ENCODE measurements around the gene NEURL4. TPM values are rescaled to one million over a fixed set of nuclear protein-coding genes. Genes with fewer than 3 reads are reported as not detected.

Gene NEURL4
- total RNA-seq, 1 donor from 2014 or later = 31.9 TPM

DNA sequence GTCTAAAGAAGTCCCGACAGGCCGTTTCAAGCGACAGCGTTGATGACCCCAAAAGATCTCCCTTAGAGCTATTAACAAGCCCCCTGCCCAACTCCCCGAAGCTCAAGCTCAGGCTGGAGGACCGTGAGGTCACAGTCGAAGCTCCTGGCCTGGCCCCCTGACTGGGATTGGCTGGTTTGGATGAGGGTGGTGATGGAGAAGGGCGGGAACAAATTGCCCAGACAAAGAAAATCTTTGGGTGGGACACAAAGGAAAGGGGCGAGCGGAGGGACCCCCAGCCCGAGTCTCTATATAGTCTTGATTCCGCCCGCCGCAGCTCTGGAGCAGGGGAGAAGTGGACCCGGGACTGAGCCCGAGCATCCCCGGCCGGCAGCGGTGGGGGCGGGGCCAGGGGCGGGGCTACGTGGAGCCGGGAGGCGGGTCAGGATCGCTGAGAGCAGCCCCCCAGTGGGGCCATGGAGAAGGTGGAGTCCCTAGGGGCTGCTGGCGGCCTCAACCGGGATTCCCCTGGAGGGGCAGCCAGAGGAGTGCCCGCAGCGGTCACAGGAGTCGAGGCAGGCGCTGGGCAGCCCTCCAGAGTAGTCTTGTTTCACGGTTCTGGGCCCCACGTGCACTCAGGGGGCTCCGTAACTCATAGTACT lies 982 bp upstream of the NEURL4 start:
- intact Hi-C loops (cut with micrococcal nuclease) = no loop called here
- Histone ChIP-seq H3K27me3 (ENCODE audit: low read depth) (peaks cover 18% of the 10 kb centered on the region), H3K4me3 (peak overlapping the region; percentile 94), H3K4me1 (peaks cover 28% of the 10 kb centered on the region), H3K36me3 (peaks cover 15% of the 10 kb centered on the region), H3K9me3 (replicated peaks) (no peaks in the 10 kb centered on the region), H3K27ac (replicated peaks) (peak overlapping the region; percentile 94)
- DNase-seq = peak; percentile 78
- no peak for TF ChIP-seq CTCF (IDR thresholded peaks at IDR 0.05; ENCODE audit: borderline replicate concordance)

GRCh38 chr17:7329374-7329996 lies 350 bp upstream of the NEURL4 start:
- Histone ChIP-seq H3K9me3 (replicated peaks) (no peaks in the 10 kb centered on the region), H3K4me3 (peak overlapping the region; percentile 94), H3K27me3 (ENCODE audit: low read depth) (peaks cover 12% of the 10 kb centered on the region), H3K27ac (replicated peaks) (peak overlapping the region; percentile 94), H3K36me3 (peaks cover 22% of the 10 kb centered on the region), H3K4me1 (peaks cover 28% of the 10 kb centered on the region)
- TF ChIP-seq CTCF (IDR thresholded peaks at IDR 0.05; ENCODE audit: borderline replicate concordance) = peak; percentile 15
- DNase-seq = peak; percentile 99
- intact Hi-C loops (cut with micrococcal nuclease) = no loop called here

DNA sequence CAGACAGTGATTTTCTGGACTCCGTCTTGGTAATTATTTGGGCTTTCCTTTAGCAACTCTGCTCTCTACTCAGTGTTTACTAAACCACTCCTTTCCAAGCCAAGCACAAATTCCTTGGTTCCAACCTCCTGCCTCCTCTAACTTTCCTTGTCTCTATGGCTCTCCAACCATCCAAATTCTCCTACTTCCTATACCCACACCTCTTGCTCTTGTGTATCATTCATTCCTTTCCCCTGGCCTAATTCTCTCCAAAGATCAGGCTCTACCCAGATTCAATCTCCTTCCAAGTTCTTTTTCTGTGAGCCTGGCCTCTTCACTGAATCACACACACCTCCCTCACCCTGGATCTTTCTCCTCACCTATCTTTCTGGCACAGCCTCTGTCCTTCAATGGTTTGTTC lies 1.1 kb downstream of the NEURL4 start:
- Histone ChIP-seq H3K4me3 (peak overlapping the region; percentile 94), H3K4me1 (peaks cover 28% of the 10 kb centered on the region), H3K27ac (replicated peaks) (peak overlapping the region; percentile 94), H3K9me3 (replicated peaks) (no peaks in the 10 kb centered on the region), H3K27me3 (ENCODE audit: low read depth) (no peaks in the 10 kb centered on the region), H3K36me3 (peaks cover 36% of the 10 kb centered on the region)
- intact Hi-C loops (cut with micrococcal nuclease) = no loop called here
- TF ChIP-seq CTCF (IDR thresholded peaks at IDR 0.05; ENCODE audit: borderline replicate concordance) = no peak
- DNase-seq = no peak

- peaks cover 41% of the 10 kb centered on the region for H3K36me3 ChIP-seq
- no peak for DNase-seq
- no peaks in the 10 kb centered on the region for H3K9me3 ChIP-seq (replicated peaks)
- no peak overlapping the region for H3K4me3 ChIP-seq
- H3K27ac ChIP-seq (replicated peaks) = no peak overlapping the region
- intact Hi-C loops (cut with micrococcal nuclease) = no loop called here
- H3K4me1 ChIP-seq = peaks cover 28% of the 10 kb centered on the region
- H3K27me3 ChIP-seq (ENCODE audit: low read depth) = no peaks in the 10 kb centered on the region
- no peak for TF ChIP-seq CTCF (IDR thresholded peaks at IDR 0.05; ENCODE audit: borderline replicate concordance)
Observed at GRCh38 chr17:7327501-7327900, 1.6 kb downstream of the NEURL4 start.

DNA sequence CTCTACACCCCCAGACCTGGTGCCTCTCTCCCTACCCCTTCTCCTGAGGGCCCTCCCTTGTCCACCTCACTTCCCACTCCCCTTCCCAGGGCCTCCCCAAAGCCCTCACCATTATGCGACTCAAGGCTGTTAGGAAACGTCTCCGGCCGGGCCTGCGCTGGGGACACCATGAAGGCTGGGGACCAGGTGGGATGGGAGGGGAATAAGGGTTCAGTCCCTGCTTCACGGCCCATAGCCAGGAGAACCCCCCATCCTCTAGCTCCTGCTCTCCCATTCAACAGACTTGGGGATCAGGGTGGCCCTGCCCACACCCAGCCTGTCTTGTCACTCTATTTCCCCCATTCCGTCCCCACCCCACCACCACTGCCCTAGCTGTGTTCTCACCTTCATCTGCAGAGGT lies 2.1 kb downstream of the NEURL4 start:
- intact Hi-C loops (cut with micrococcal nuclease) = no loop called here
- DNase-seq = no peak

More for the DNA sequence above, 2.1 kb downstream of the NEURL4 start:
- TF ChIP-seq CTCF (IDR thresholded peaks at IDR 0.05; ENCODE audit: borderline replicate concordance) = no peak
- H3K27ac ChIP-seq (replicated peaks) = no peak overlapping the region
- peaks cover 28% of the 10 kb centered on the region for H3K4me1 ChIP-seq
- no peaks in the 10 kb centered on the region for H3K27me3 ChIP-seq (ENCODE audit: low read depth)
- no peaks in the 10 kb centered on the region for H3K9me3 ChIP-seq (replicated peaks)
- H3K36me3 ChIP-seq = peaks cover 46% of the 10 kb centered on the region
- H3K4me3 ChIP-seq = no peak overlapping the region
